Measurements from ENCODE around the gene ARHGAP1. TPM values are rescaled to one million over a fixed set of nuclear protein-coding genes. Genes with fewer than 3 reads are reported as not detected.

ARHGAP1 gene
- total RNA-seq, 1 experiment from 2014 or later, result 43.5 TPM

GRCh38 chr11:46630237-46630636 lies 70.2 kb downstream of the ARHGAP1 start:
- H3K27ac ChIP-seq (ENCODE audit: low read length), result no peak overlapping the region
- H3K4me3 ChIP-seq (ENCODE audit: low read depth in 2 of 2, low read length in 2 of 2), result no peak overlapping the region
- no peak for TF ChIP-seq REST (IDR thresholded peaks at IDR 0.05; ENCODE audit: insufficient read depth in 1 of 2, low read depth in 2 of 2, low read length in 1 of 2)
- no peak for TF ChIP-seq SIN3A (IDR thresholded peaks at IDR 0.05; ENCODE audit: borderline replicate concordance, insufficient read depth, low read depth, low read length)
- TF ChIP-seq CTCF (IDR thresholded peaks at IDR 0.05), result no peak
- no peak for TF ChIP-seq TCF7L2 (IDR thresholded peaks at IDR 0.05; ENCODE audit: low read depth, low read length)
- no peak for TF ChIP-seq POLR2AphosphoS5 (IDR thresholded peaks at IDR 0.05; ENCODE audit: low read depth, low read length)
- no TSS peak for BruUV-seq (replicated peaks)
- no peak for DNase-seq (ENCODE audit: low read depth, low spot score)
- no peaks in the 10 kb centered on the region for H3K9me3 ChIP-seq (ENCODE audit: control insufficient read depth, insufficient read depth, low read depth, low read length)
- no peaks in the 10 kb centered on the region for H3K27me3 ChIP-seq (ENCODE audit: control insufficient read depth, insufficient read depth, low read length)
- ChIA-PET POLR2A (interaction anchor here (0.6 kb wide), 2 partner anchors 90 to 122 kb away, joined by 6 to 7 read pairs; no protein-coding TSS in a partner anchor), CTCF (interaction anchor here (0.6 kb wide), 2 partner anchors 12 to 117 kb away, joined by 5 to 7 read pairs; no protein-coding TSS in a partner anchor)
- intact Hi-C loops (cut with micrococcal nuclease; ENCODE audit: unreplicated experiment), result no loop called here
- H3K4me1 ChIP-seq (ENCODE audit: control insufficient read depth, insufficient read depth, low read length), result no peaks in the 10 kb centered on the region
- in situ Hi-C loops (cut with HindIII; ENCODE audit: low pct_unique_long_range_greater_than_20kb, low sequenced_read_pairs), result no loop called here
- ATAC-seq, result no peak
- 0 out of 2 replicates have a peak, but pooled peaks cover 2% of the 10 kb centered on the region for H3K36me3 ChIP-seq (ENCODE audit: control insufficient read depth, insufficient read depth, low read length)

- DNase-seq (ENCODE audit: low read depth, low spot score) (no peak), ATAC-seq (no peak; the same call in 1 of the 2 replicates)
- Histone ChIP-seq H3K27me3 (ENCODE audit: control insufficient read depth, insufficient read depth, low read length) (no peaks in the 10 kb centered on the region), H3K4me1 (ENCODE audit: control insufficient read depth, insufficient read depth, low read length) (no peaks in the 10 kb centered on the region), H3K4me3 (ENCODE audit: low read depth in 2 of 2, low read length in 2 of 2) (no peak overlapping the region), H3K36me3 (ENCODE audit: control insufficient read depth, insufficient read depth, low read length) (0 out of 2 replicates have a peak, but pooled peaks cover 2% of the 10 kb centered on the region), H3K27ac (ENCODE audit: low read length) (no peak overlapping the region), H3K9me3 (ENCODE audit: control insufficient read depth, insufficient read depth, low read depth, low read length) (no peaks in the 10 kb centered on the region)
- intact Hi-C loops (cut with micrococcal nuclease; ENCODE audit: unreplicated experiment), result no loop called here
- ChIA-PET POLR2A (no interaction called here), CTCF (no interaction called here)
- BruUV-seq (replicated peaks), result no TSS peak
- no peak for TF ChIP-seq SIN3A (IDR thresholded peaks at IDR 0.05; ENCODE audit: borderline replicate concordance, insufficient read depth, low read depth, low read length)
- no peak for TF ChIP-seq REST (IDR thresholded peaks at IDR 0.05; ENCODE audit: insufficient read depth in 1 of 2, low read depth in 2 of 2, low read length in 1 of 2)
- TF ChIP-seq CTCF (IDR thresholded peaks at IDR 0.05), result no peak
- no peak for TF ChIP-seq POLR2AphosphoS5 (IDR thresholded peaks at IDR 0.05; ENCODE audit: low read depth, low read length)
- TF ChIP-seq TCF7L2 (IDR thresholded peaks at IDR 0.05; ENCODE audit: low read depth, low read length), result no peak
- in situ Hi-C loops (cut with HindIII; ENCODE audit: low pct_unique_long_range_greater_than_20kb, low sequenced_read_pairs), result no loop called here
Observed at GRCh38 chr11:46628961-46629360, 71.5 kb downstream of the ARHGAP1 start.

All from Panc1 (cell line).